NCI-H187 treated with DMSO at 0.1 percent for 48 hours (cell line): ENCODE measurements around the gene PIP4K2A.

Source experiments
- DNase-seq: peaks from one replicate; lab custom pipeline; 2025; lab: John Stamatoyannopoulos, UW

Gene PIP4K2A

GRCh38 chr10:22638863-22639262, 75.5 kb downstream of the PIP4K2A start:
- DNase-seq, result no peak

- DNase-seq, result no peak
Observed at GRCh38 chr10:22637491-22637890, 76.9 kb downstream of the PIP4K2A start.

GRCh38 chr10:22635650-22636049, 78.7 kb downstream of the PIP4K2A start:
- no peak for DNase-seq

- no peak for DNase-seq
Observed at GRCh38 chr10:22634606-22635459, 79.5 kb downstream of the PIP4K2A start.

GRCh38 chr10:22634093-22634492, 80.3 kb downstream of the PIP4K2A start:
- DNase-seq, result no peak

- no peak for DNase-seq
Observed at GRCh38 chr10:22633528-22633927, 80.8 kb downstream of the PIP4K2A start.

- DNase-seq, result no peak
Observed at GRCh38 chr10:22633106-22633505, 81.3 kb downstream of the PIP4K2A start.

- DNase-seq, result no peak
Observed at GRCh38 chr10:22631646-22632278, 82.6 kb downstream of the PIP4K2A start.

GRCh38 chr10:22631185-22631584, 83.2 kb downstream of the PIP4K2A start:
- no peak for DNase-seq

- DNase-seq, result no peak
Observed at GRCh38 chr10:22630234-22631174, 83.9 kb downstream of the PIP4K2A start.

GRCh38 chr10:22629852-22630233, 84.5 kb downstream of the PIP4K2A start:
- DNase-seq, result no peak

- DNase-seq, result no peak
Observed at GRCh38 chr10:22629126-22629525, 85.3 kb downstream of the PIP4K2A start.

GRCh38 chr10:22628309-22628708, 86.1 kb downstream of the PIP4K2A start:
- DNase-seq, result no peak

- no peak for DNase-seq
Observed at GRCh38 chr10:22626784-22627183, 87.6 kb downstream of the PIP4K2A start.

GRCh38 chr10:22625516-22626290, 88.7 kb downstream of the PIP4K2A start:
- no peak for DNase-seq

GRCh38 chr10:22624287-22624738, 90.1 kb downstream of the PIP4K2A start:
- DNase-seq, result no peak

- DNase-seq, result no peak
Observed at GRCh38 chr10:22623633-22624253, 90.6 kb downstream of the PIP4K2A start.

GRCh38 chr10:22622242-22622806, 92.1 kb downstream of the PIP4K2A start:
- DNase-seq, result no peak

- no peak for DNase-seq
Observed at GRCh38 chr10:22621726-22622125, 92.7 kb downstream of the PIP4K2A start.

- no peak for DNase-seq
Observed at GRCh38 chr10:22620929-22621328, 93.4 kb downstream of the PIP4K2A start.
